H1 (cell line): Measurements from ENCODE around the gene PEX16. TPM values are rescaled to one million over a fixed set of nuclear protein-coding genes. Genes with fewer than 3 reads are reported as not detected.

Experiments
- PHF8 ChIP-seq: fragments of 200-600 bp; sonication (generic); conservative IDR thresholded peaks from 2 replicates; pipeline ENCODE4 v1.7.1; 2012; ENCODE audit warnings: low read depth, mild to moderate bottlenecking, inconsistent platforms, low read length, moderate library complexity
- polyA plus RNA-seq, 7 experiments: library from polyadenylated mRNA; depleted of rRNA in 3 of 7; stranded (reverse) in 5 of 7; unstranded in 2 of 7; fragments of >200 nt in 5 of 7; fragments of 200-250 nt in 2 of 7; gene quantifications; 1 replicate in 5 of 7; 2 replicates in 1 of 7; 4 replicates in 1 of 7; pipeline versions ENCODE4 v1.2.1 to v1.2.3, GENCODE V29; 2011 to 2013; ENCODE audit warnings: missing spikeins in 2 of 7, mixed read lengths in 2 of 7
- total RNA-seq: library from RNA; stranded (reverse); fragmentation: NEBNext Ultra II Directional; extraction: Animal tissue kit (Norgen Biotek cat#: 25700); gene quantifications from 2 replicates; pipeline ENCODE4 v1.2.1, GENCODE V29; 2021

PEX16 gene
- total and polyA plus RNA-seq, 2 of the 8 experiments (the other 6 are each of a cell fraction or from before 2014, with no cell fraction given) = 29.2 to 36.0 TPM

GRCh38 chr11:45900916-45901617 is 16.6 kb downstream of the PEX16 start (continued):
- TF ChIP-seq PHF8 = no peak
